ENCODE measurements around the gene STK38L. TPM values are rescaled to one million over a fixed set of nuclear protein-coding genes. Genes with fewer than 3 reads are reported as not detected.
A peak's percentile ranks its signal among the peaks of the same experiment; 100 is the strongest.

The STK38L gene
- total RNA-seq, 2 donors from 2014 or later, result 33.2 to 78.3 TPM

GRCh38 chr12:27305673-27306456 is 61.8 kb downstream of the STK38L start:
- no peak overlapping the region for H3K27ac ChIP-seq (ENCODE audit: low read depth, low read length)
- peaks cover 59% of the 10 kb centered on the region for H3K36me3 ChIP-seq (ENCODE audit: control insufficient read depth, insufficient read depth, low read length)
- Mint-ChIP-seq H3K27ac (no peak overlapping the region), H3K4me3 (no peak overlapping the region), H3K9me3 (no peaks in the 10 kb centered on the region), H3K27me3 (ENCODE audit: insufficient read depth) (no peaks in the 10 kb centered on the region), H3K36me3 (ENCODE audit: low read depth) (peaks cover 36% of the 10 kb centered on the region), H3K4me1 (no peaks in the 10 kb centered on the region)
- no peaks in the 10 kb centered on the region for H3K4me1 ChIP-seq (ENCODE audit: control insufficient read depth, insufficient read depth, low read length)
- H3K27me3 ChIP-seq (ENCODE audit: control insufficient read depth, insufficient read depth, low read length, poor library complexity, severe bottlenecking), result no peaks in the 10 kb centered on the region
- no peak for DNase-seq
- peak; percentile 96 for TF ChIP-seq CTCF (conservative IDR thresholded peaks at IDR 0.05)
- H3K9me3 ChIP-seq (ENCODE audit: control insufficient read depth, low read length), result no peaks in the 10 kb centered on the region
- no peak overlapping the region for H3K9ac ChIP-seq (ENCODE audit: extremely low read depth, low read length, poor library complexity, severe bottlenecking)
- WGBS, 2 experiments (ENCODE audit: insufficient coverage in 1 of 2, insufficient read length in 1 of 2), result 94 to 100% methylated on average over 1 of the region's 1 CpG
- no peak overlapping the region for H3K4me3 ChIP-seq (ENCODE audit: low read length)

- TF ChIP-seq CTCF (conservative IDR thresholded peaks at IDR 0.05), result no peak
- Histone ChIP-seq H3K27me3 (ENCODE audit: control insufficient read depth, insufficient read depth, low read length, poor library complexity, severe bottlenecking) (no peaks in the 10 kb centered on the region), H3K9ac (ENCODE audit: extremely low read depth, low read length, poor library complexity, severe bottlenecking) (no peak overlapping the region), H3K36me3 (ENCODE audit: control insufficient read depth, insufficient read depth, low read length) (peaks cover 60% of the 10 kb centered on the region), H3K9me3 (ENCODE audit: control insufficient read depth, low read length) (no peaks in the 10 kb centered on the region), H3K4me1 (ENCODE audit: control insufficient read depth, insufficient read depth, low read length) (no peaks in the 10 kb centered on the region), H3K27ac (ENCODE audit: low read depth, low read length) (peak overlapping the region; percentile 17), H3K4me3 (ENCODE audit: low read length) (no peak overlapping the region)
- no peak for DNase-seq
- no peaks in the 10 kb centered on the region for H3K27me3 Mint-ChIP-seq (ENCODE audit: insufficient read depth)
- WGBS, 2 experiments (ENCODE audit: insufficient coverage in 1 of 2, insufficient read length in 1 of 2), result 92 to 94% methylated on average over 2 of the region's 2 CpGs
- peaks cover 49% of the 10 kb centered on the region for H3K36me3 Mint-ChIP-seq (ENCODE audit: low read depth)
- H3K4me1 Mint-ChIP-seq, result no peaks in the 10 kb centered on the region
- no peak overlapping the region for H3K4me3 Mint-ChIP-seq
- H3K9me3 Mint-ChIP-seq, result no peaks in the 10 kb centered on the region
- H3K27ac Mint-ChIP-seq, result peak overlapping the region; percentile 1
These were observed 65.4 kb downstream of the STK38L start for GRCh38 chr12:27309293-27309994.

GRCh38 chr12:27309995-27310315 is 65.9 kb downstream of the STK38L start:
- no peak overlapping the region for H3K4me3 ChIP-seq (ENCODE audit: low read length)
- H3K4me3 Mint-ChIP-seq, result no peak overlapping the region
- WGBS, 2 experiments (ENCODE audit: insufficient coverage in 1 of 2, insufficient read length in 1 of 2), result 94 to 100% methylated on average over 1 of the region's 1 CpG
- H3K36me3 ChIP-seq (ENCODE audit: control insufficient read depth, insufficient read depth, low read length), result peaks cover 63% of the 10 kb centered on the region
- no peaks in the 10 kb centered on the region for H3K27me3 ChIP-seq (ENCODE audit: control insufficient read depth, insufficient read depth, low read length, poor library complexity, severe bottlenecking)
- peak overlapping the region; percentile 1 for H3K27ac Mint-ChIP-seq
- H3K27me3 Mint-ChIP-seq (ENCODE audit: insufficient read depth), result no peaks in the 10 kb centered on the region
- peaks cover 1% of the 10 kb centered on the region for H3K4me1 Mint-ChIP-seq
- peaks cover 54% of the 10 kb centered on the region for H3K36me3 Mint-ChIP-seq (ENCODE audit: low read depth)
- DNase-seq, result no peak
- no peaks in the 10 kb centered on the region for H3K9me3 Mint-ChIP-seq
- no peak for TF ChIP-seq CTCF (conservative IDR thresholded peaks at IDR 0.05)
- H3K9me3 ChIP-seq (ENCODE audit: control insufficient read depth, low read length), result no peaks in the 10 kb centered on the region
- H3K4me1 ChIP-seq (ENCODE audit: control insufficient read depth, insufficient read depth, low read length), result no peaks in the 10 kb centered on the region
- H3K27ac ChIP-seq (ENCODE audit: low read depth, low read length), result no peak overlapping the region
- no peak overlapping the region for H3K9ac ChIP-seq (ENCODE audit: extremely low read depth, low read length, poor library complexity, severe bottlenecking)

Data from endodermal cell (in vitro differentiated cells).